SJSA1 (cell line): Measurements from ENCODE around the gene ANGEL2. TPM values are rescaled to one million over a fixed set of nuclear protein-coding genes. Genes with fewer than 3 reads are reported as not detected.

ENCODE experiments used
- DNase-seq, 2 experiments: peaks; one replicate each; pipeline ENCODE4 v3.0.0-alpha.2; 2015 to 2020; ENCODE audit warnings: low spot score in 2 of 2, low read depth in 1 of 2
- H3K27ac ChIP-seq: fragments of 250-450 bp; sonication (Bioruptor Pico); 2 replicates; pipeline ENCODE4 v1.5.1; 2020; ENCODE audit warnings: mild to moderate bottlenecking, moderate library complexity
- H3K27me3 ChIP-seq: fragments of 250-450 bp; sonication (Bioruptor Pico); replicated peaks from 2 replicates; pipeline ENCODE4 v1.5.1; 2020; ENCODE audit warnings: mild to moderate bottlenecking, moderate library complexity
- H3K36me3 ChIP-seq: fragments of 250-450 bp; sonication (Bioruptor Pico); 2 replicates; pipeline ENCODE4 v1.5.1; 2020; ENCODE audit warnings: mild to moderate bottlenecking
- H3K4me1 ChIP-seq: fragments of 250-450 bp; sonication (Bioruptor Pico); replicated peaks from 2 replicates; pipeline ENCODE4 v1.6.1; 2021; ENCODE audit warnings: mild to moderate bottlenecking
- H3K4me3 ChIP-seq: fragments of 250-450 bp; sonication (Bioruptor Pico); 2 replicates; pipeline ENCODE4 v1.5.1; 2020; ENCODE audit warnings: mild to moderate bottlenecking
- H3K9me3 ChIP-seq: fragments of 250-450 bp; sonication (Bioruptor Pico); replicated peaks from 2 replicates; pipeline ENCODE4 v1.5.1; 2020; ENCODE audit warnings: mild to moderate bottlenecking
- total RNA-seq: library from RNA; depleted of rRNA; stranded (reverse); fragments of >200 nt; shearing (Covaris generic); gene quantifications from 2 replicates; pipeline ENCODE4 v1.2.3, GENCODE V29; 2014; rRNA removed

The ANGEL2 gene
- total RNA-seq, 1 experiment from 2014 or later, result 42.3 TPM

DNA sequence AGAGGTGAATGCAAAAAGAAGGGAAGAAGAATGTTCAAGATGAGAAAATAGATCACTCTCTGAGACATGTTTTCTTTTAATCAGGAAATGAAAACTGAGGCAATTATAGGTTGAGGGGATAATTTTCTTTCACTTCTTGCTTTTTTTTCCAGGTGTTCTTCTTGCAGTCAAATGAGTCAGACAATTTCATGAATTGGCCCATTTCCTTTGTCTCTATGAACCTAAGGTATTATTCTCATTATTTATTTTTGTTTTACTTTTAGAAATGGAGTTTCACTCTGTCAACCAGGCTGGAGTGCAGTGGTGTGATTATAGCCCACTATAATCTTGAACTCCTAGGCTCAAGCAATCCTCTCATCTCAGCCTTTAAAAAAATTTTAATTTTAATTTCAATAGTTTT lies 68.8 kb downstream of the ANGEL2 start:
- no peak for DNase-seq
- Histone ChIP-seq H3K36me3 (no peaks in the 10 kb centered on the region), H3K27me3 (no peaks in the 10 kb centered on the region), H3K4me3 (no peak overlapping the region), H3K4me1 (peaks cover 17% of the 10 kb centered on the region), H3K9me3 (no peaks in the 10 kb centered on the region), H3K27ac (no peak overlapping the region)

DNA sequence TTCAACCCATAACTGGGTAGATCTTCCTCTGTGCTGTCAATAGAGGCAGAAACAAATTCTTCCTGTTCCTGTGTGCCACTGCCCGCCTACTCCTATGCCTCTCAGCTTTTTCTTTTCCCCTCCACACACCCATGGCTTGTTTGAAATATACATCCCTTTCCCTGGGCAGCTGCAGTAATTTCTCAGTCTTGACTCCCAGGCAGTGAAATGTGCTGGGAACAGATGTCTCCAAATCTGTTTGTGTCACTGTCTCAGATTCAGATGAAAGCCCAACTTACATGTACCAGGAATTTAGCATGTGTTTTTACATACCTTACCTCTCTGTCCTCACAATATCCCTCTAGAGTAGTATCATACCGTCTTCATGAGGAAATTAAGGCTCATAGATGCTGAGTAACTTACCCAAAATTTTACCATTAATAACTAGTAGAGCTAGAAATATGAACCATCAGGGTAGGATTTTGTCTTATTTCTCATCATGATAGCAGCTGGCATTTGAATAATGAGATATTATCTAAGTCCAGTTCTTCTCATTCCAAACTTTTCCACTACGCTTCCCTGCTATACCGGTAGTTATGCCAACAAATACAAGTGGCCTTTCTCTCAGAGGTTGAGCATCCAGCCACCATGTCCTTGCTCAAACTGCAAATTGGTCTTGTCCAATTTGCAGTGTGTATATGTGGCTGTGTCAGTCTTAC lies 70.1 kb downstream of the ANGEL2 start:
- DNase-seq, result no peak
- Histone ChIP-seq H3K4me3 (no peak overlapping the region), H3K36me3 (no peaks in the 10 kb centered on the region), H3K9me3 (no peaks in the 10 kb centered on the region), H3K4me1 (peaks cover 6% of the 10 kb centered on the region), H3K27me3 (no peaks in the 10 kb centered on the region), H3K27ac (no peak overlapping the region)

DNA sequence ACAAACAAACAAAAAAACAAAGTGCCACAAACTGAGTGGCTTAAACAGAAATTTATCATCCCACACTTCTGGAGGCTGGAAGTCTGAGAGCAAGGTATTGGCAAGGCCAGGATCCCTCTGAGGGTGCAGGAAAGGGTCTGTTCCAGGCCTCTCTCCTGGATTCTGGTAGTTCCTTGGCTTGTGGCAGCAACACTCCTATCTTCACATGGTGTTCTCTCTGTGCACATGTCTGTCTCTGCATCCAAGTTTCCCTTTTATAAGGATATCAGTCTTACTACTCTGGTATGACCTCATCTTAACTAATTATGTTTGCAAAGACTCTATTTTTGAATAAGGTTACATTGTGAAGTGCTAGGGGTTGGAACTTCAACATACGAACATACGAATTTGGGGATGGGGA lies 70.6 kb downstream of the ANGEL2 start:
- no peaks in the 10 kb centered on the region for H3K36me3 ChIP-seq
- H3K4me1 ChIP-seq, result peaks cover 5% of the 10 kb centered on the region
- no peak overlapping the region for H3K4me3 ChIP-seq
- H3K9me3 ChIP-seq, result no peaks in the 10 kb centered on the region
- no peaks in the 10 kb centered on the region for H3K27me3 ChIP-seq
- no peak for DNase-seq
- H3K27ac ChIP-seq, result no peak overlapping the region

DNA sequence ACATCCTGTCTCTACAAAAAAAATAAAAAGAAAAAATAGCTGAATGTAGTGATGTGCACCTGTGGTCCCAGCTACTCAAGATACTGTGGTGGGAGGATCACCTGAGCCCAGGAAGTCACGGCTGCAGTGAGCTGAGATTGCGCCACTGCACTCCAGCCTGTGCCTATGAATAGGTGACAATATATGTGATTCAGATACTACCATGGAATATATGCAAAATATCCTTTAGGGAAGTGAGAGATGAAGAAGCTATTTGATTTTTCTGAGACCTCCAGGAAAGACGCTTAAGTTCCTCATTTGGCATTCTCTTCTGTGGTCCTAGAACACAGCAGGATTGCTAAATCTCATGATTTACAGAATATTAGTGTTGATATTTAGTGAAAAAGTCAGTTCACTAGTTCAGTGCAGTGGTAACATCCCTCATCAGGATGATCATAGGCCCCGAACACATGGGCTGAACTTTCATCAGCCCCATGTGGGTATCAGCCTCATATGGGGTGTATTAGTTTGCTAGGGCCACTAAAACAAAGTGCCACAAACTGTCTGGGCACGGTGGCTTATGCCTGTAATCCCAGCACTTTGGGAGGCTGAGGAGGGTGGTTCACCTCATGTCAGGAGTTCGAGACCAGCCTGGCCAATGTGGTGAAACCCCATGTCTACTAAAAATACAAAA lies 71.3 kb downstream of the ANGEL2 start:
- H3K4me3 ChIP-seq, result no peak overlapping the region
- no peaks in the 10 kb centered on the region for H3K9me3 ChIP-seq
- no peak overlapping the region for H3K27ac ChIP-seq
- no peaks in the 10 kb centered on the region for H3K4me1 ChIP-seq
- no peaks in the 10 kb centered on the region for H3K27me3 ChIP-seq
- DNase-seq, result no peak
- no peaks in the 10 kb centered on the region for H3K36me3 ChIP-seq

DNA sequence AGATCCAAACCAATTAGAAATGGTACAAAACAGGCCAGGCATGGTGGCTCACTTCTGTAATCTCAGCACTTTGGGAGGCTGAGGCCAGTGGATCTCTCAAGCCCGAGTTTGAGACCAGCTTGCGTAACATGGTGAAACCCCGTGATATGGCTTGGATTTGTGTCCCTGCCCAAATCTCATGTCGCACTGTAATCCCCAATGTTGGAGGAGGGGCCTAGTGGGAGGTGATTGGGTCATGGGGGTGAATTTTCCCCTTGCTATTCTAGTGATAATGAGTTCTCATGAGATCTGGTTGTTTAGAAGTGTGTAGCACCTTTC lies 72.3 kb downstream of the ANGEL2 start:
- H3K27me3 ChIP-seq, result no peaks in the 10 kb centered on the region
- H3K4me3 ChIP-seq, result no peak overlapping the region
- no peak for DNase-seq
- H3K9me3 ChIP-seq, result no peaks in the 10 kb centered on the region
- H3K27ac ChIP-seq, result no peak overlapping the region
- H3K36me3 ChIP-seq, result no peaks in the 10 kb centered on the region
- H3K4me1 ChIP-seq, result no peaks in the 10 kb centered on the region

DNA sequence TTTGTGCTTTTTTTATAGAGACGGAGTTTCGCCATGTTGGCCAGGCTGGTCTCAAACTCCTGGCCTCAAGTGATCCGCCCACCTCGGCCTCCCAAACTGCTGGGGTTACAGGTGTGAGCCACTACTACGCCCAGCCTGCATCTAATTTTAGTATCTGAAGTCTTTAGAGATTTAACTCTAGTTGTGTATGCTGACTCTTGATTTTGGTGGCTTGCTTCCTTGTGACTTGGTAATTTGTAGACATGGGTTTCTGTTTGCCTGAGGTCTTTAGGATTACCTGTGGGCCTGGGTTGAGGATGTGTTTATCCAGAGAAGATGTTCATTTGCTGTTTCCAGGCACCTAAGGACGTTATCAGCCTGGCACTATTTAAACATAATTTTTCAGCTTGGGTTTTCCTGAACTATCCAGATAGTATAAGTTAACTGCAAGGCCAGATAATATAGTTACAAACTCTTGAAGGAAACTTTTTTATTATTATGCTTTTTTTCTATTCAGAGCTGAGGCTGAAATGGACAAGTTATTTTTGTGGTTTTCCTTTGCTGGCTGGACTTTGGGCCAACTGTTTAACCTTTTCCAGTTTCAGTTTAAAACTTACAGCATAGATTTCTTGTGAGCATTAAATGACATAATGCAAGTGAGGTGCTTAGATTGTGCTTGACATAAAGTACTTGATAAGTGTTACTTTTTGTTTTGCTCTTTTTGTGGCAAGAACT lies 72.8 kb downstream of the ANGEL2 start:
- Histone ChIP-seq H3K9me3 (no peaks in the 10 kb centered on the region), H3K4me1 (no peaks in the 10 kb centered on the region), H3K36me3 (no peaks in the 10 kb centered on the region), H3K4me3 (no peak overlapping the region), H3K27ac (no peak overlapping the region), H3K27me3 (no peaks in the 10 kb centered on the region)
- no peak for DNase-seq

Other genes with a start within 250 kb of the ANGEL2 start
- gene NSL1, start 224.1 kb downstream of the ANGEL2 start, total RNA-seq, result 47.9 and 83.3 TPM in 2 replicates
- 8.4 and 14.6 TPM in 2 replicates for gene TATDN3, start 224.0 kb downstream of the ANGEL2 start, total RNA-seq
- not detected in 2 replicates for gene SPATA45, start 168.2 kb downstream of the ANGEL2 start, total RNA-seq
- 9.6 and 18.8 TPM in 2 replicates for gene FLVCR1, start 157.6 kb downstream of the ANGEL2 start, total RNA-seq
- 1.0 and 2.7 TPM in 2 replicates for gene VASH2, start 65.3 kb downstream of the ANGEL2 start, total RNA-seq
- 19.2 and 31.8 TPM in 2 replicates for gene RPS6KC1, start 35.4 kb upstream of the ANGEL2 start, total RNA-seq